Smooth muscle cell (in vitro differentiated cells): ENCODE measurements around the gene NELL1. TPM values are rescaled to one million over a fixed set of nuclear protein-coding genes. Genes with fewer than 3 reads are reported as not detected.

Experiments
- DNase-seq: peaks from one replicate; lab custom pipeline; 2025; ENCODE audit not compliant: unreplicated experiment; lab: John Stamatoyannopoulos, UW
- H2AFZ ChIP-seq: fragments of 200-600 bp; sonication (generic); 2 replicates; pipeline ENCODE4 v1.6.0; 2016; ENCODE audit warnings: antibody characterized with exemption, low read depth, mild to moderate bottlenecking
- H3F3A ChIP-seq: fragments of 200-600 bp; sonication (generic); 2 replicates; pipeline ENCODE4 v1.6.0; 2017; ENCODE audit warnings: antibody characterized with exemption, low read depth
- H3K27ac ChIP-seq: fragments of 200-600 bp; sonication (generic); 2 replicates; pipeline ENCODE4 v1.5.1; 2016; ENCODE audit warnings: low read depth, mild to moderate bottlenecking
- H3K27me3 ChIP-seq: fragments of 200-600 bp; sonication (generic); 2 replicates; pipeline ENCODE4 v1.6.1; 2016; ENCODE audit warnings: low read depth, mild to moderate bottlenecking
- H3K36me3 ChIP-seq: fragments of 200-600 bp; sonication (generic); 2 replicates; pipeline ENCODE4 v1.5.1; 2016; ENCODE audit warnings: low read depth
- H3K4me1 ChIP-seq: fragments of 200-600 bp; sonication (generic); 2 replicates; pipeline ENCODE4 v1.5.1; 2016; ENCODE audit warnings: low read depth
- H3K4me2 ChIP-seq: fragments of 200-600 bp; sonication (generic); 2 replicates; pipeline ENCODE4 v1.6.0; 2016; ENCODE audit warnings: mild to moderate bottlenecking
- H3K4me3 ChIP-seq: fragments of 200-600 bp; sonication (generic); 2 replicates; pipeline ENCODE4 v1.5.1; 2016; ENCODE audit warnings: mild to moderate bottlenecking
- H3K79me2 ChIP-seq: fragments of 200-600 bp; sonication (generic); 2 replicates; pipeline ENCODE4 v1.6.0; 2016; ENCODE audit warnings: low read depth, mild to moderate bottlenecking
- H3K9ac ChIP-seq: fragments of 200-600 bp; sonication (generic); 2 replicates; pipeline ENCODE4 v1.6.0; 2016; ENCODE audit warnings: low read depth
- H3K9me3 ChIP-seq: fragments of 200-600 bp; sonication (generic); replicated peaks from 2 replicates; pipeline ENCODE4 v1.5.1; 2016; ENCODE audit warnings: low read depth
- H4K20me1 ChIP-seq: fragments of 200-600 bp; sonication (generic); 2 replicates; pipeline ENCODE4 v1.6.0; 2016; ENCODE audit warnings: low read depth
- WGBS: methylation state at CpG from one replicate; pipeline ENCODE4 v1.1.7; 2016; ENCODE audit warnings: low lambda C conversion rate; 5-methylcytosine and 5-hydroxymethylcytosine counted together
- polyA plus RNA-seq: library from polyadenylated mRNA; unstranded; fragments of >200 nt; fragmentation: Nextera tagmentation; extraction: Ambion mirVana; gene quantifications from 2 replicates; pipeline ENCODE4 v1.2.1, GENCODE V29; 2016
- total RNA-seq: library from RNA; depleted of rRNA; stranded (reverse); fragments of >200 nt; gene quantifications from 2 replicates; pipeline ENCODE4 v1.2.3, GENCODE V29; 2014
- TF ChIP-seq, protein P1 (sequence below): fragments of 200-600 bp; sonication (generic); IDR thresholded peaks from 2 replicates; pipeline ENCODE4 v1.5.1; 2017; ENCODE audit warnings: borderline replicate concordance, mild to moderate bottlenecking, antibody characterized with exemption; ENCODE audit not compliant: insufficient read depth, poor library complexity, severe bottlenecking

NELL1 gene
- total and polyA plus RNA-seq, 2 experiments from 2014 or later = not detected

DNA sequence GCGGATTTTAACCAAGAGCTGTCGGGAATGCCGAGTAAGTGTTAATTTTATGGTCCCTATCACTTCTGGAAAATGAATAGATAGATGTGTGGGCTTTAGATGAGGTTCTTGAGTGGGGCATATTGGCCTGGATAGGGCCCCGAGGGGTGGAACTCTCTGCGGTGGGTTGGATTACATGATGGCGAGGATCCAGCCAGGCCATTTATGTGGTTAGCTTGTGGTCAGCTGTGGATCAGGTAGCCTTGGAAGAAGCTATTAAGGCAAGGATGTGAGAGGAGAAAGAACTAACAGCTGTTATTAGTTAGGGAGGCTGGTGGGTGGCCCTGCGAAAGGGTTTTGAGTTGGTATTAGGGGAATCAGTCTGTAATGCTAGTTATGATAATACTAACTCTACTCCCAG is 268.4 kb downstream of the NELL1 start:
- Histone ChIP-seq H3K4me1 (no peaks in the 10 kb centered on the region), H3K27me3 (no peaks in the 10 kb centered on the region), H3K79me2 (no peaks in the 10 kb centered on the region), H2AFZ (no peak overlapping the region), H4K20me1 (no peaks in the 10 kb centered on the region), H3K4me2 (no peak overlapping the region), H3K36me3 (no peaks in the 10 kb centered on the region), H3F3A (no peaks in the 10 kb centered on the region), H3K27ac (no peak overlapping the region), H3K9me3 (no peaks in the 10 kb centered on the region), H3K9ac (no peak overlapping the region), H3K4me3 (no peak overlapping the region)
- 78% methylated on average over 7 of the region's 7 CpGs for WGBS
- TF ChIP-seq, protein P1, sequence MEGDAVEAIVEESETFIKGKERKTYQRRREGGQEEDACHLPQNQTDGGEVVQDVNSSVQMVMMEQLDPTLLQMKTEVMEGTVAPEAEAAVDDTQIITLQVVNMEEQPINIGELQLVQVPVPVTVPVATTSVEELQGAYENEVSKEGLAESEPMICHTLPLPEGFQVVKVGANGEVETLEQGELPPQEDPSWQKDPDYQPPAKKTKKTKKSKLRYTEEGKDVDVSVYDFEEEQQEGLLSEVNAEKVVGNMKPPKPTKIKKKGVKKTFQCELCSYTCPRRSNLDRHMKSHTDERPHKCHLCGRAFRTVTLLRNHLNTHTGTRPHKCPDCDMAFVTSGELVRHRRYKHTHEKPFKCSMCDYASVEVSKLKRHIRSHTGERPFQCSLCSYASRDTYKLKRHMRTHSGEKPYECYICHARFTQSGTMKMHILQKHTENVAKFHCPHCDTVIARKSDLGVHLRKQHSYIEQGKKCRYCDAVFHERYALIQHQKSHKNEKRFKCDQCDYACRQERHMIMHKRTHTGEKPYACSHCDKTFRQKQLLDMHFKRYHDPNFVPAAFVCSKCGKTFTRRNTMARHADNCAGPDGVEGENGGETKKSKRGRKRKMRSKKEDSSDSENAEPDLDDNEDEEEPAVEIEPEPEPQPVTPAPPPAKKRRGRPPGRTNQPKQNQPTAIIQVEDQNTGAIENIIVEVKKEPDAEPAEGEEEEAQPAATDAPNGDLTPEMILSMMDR = no peak
- no peak for DNase-seq

DNA sequence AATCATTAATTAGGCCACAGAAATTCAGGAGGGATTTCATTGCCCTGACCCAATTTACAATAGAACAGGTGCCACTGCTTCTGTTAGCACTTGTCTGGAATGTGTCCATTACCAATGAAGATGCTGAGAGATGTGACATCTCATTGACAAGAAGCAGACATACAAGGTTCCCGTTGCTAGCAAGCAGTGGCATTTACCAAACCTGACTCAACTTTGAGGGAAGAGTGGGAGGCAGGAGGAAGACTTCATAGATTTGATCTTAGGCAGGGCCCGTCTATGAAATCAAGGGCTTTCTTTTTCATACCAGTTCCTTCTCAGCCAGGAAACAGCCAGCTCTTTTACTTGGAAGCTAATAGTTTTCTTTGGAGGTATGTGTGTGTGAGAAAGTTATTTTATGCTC is 280.2 kb downstream of the NELL1 start:
- no peak overlapping the region for H2AFZ ChIP-seq
- no peaks in the 10 kb centered on the region for H3K79me2 ChIP-seq
- no peaks in the 10 kb centered on the region for H3K9me3 ChIP-seq
- DNase-seq = no peak
- no peak overlapping the region for H3K9ac ChIP-seq
- 58% methylated on average over 2 of the region's 2 CpGs for WGBS
- H3K27ac ChIP-seq = no peak overlapping the region
- no peak overlapping the region for H3K4me3 ChIP-seq
- no peak overlapping the region for H3K4me2 ChIP-seq
- H3F3A ChIP-seq = no peaks in the 10 kb centered on the region
- no peaks in the 10 kb centered on the region for H3K4me1 ChIP-seq
- TF ChIP-seq, protein P1 = no peak
- no peaks in the 10 kb centered on the region for H3K27me3 ChIP-seq
- H3K36me3 ChIP-seq = no peaks in the 10 kb centered on the region
- no peaks in the 10 kb centered on the region for H4K20me1 ChIP-seq

DNA sequence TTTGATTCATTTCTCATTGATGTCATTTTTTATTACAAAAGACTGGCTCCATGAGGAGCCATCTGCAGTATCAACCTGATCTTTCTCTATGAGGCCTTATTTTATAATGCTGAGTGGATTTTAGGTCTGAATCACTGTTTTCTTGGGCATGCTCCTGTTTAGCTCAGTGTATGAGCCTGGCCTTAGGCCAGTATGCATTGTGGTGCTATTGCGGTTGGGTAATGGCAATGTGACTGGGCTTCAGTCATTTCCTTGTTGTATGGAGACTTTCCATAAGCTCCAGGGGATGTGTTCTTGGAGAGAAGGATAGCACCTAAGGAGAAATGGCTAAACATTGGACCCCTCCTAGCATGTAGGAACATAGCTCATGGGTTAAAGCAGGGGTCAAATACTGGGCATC is 293.2 kb downstream of the NELL1 start:
- Histone ChIP-seq H3K4me1 (no peaks in the 10 kb centered on the region), H2AFZ (no peak overlapping the region), H4K20me1 (no peaks in the 10 kb centered on the region), H3K9me3 (no peaks in the 10 kb centered on the region), H3K27ac (no peak overlapping the region), H3K79me2 (no peaks in the 10 kb centered on the region), H3K4me2 (no peak overlapping the region), H3K9ac (no peak overlapping the region), H3K4me3 (no peak overlapping the region), H3K27me3 (no peaks in the 10 kb centered on the region), H3F3A (no peaks in the 10 kb centered on the region), H3K36me3 (no peaks in the 10 kb centered on the region)
- 100% methylated on average over 1 of the region's 1 CpG for WGBS
- no peak for DNase-seq
- TF ChIP-seq, protein P1 = no peak

DNA sequence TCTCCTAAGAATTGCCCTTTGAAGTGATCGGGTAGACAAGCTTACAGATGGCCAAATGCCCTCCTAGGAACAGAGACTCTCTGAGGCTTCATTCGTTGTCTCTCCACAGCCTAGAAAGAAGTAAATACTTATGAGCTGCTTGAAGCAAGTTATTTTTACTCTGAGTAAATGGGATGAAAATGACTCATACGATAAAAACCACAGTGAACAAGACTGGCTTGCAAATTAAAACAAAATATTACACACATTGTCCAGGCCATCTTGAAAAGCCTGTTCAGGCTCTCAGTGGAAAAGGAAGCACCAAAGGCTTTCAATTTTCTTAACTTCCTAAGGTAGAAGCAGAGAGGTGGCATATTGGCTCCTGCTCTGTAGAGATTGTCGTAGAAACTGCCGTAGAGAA is 294.2 kb downstream of the NELL1 start:
- WGBS = 86% methylated on average over 5 of the region's 5 CpGs
- no peaks in the 10 kb centered on the region for H3K36me3 ChIP-seq
- no peaks in the 10 kb centered on the region for H4K20me1 ChIP-seq
- H3K9me3 ChIP-seq = no peaks in the 10 kb centered on the region
- no peaks in the 10 kb centered on the region for H3K27me3 ChIP-seq
- no peaks in the 10 kb centered on the region for H3F3A ChIP-seq
- TF ChIP-seq, protein P1 = no peak
- DNase-seq = no peak
- H3K27ac ChIP-seq = no peak overlapping the region
- H3K4me2 ChIP-seq = no peak overlapping the region
- no peaks in the 10 kb centered on the region for H3K79me2 ChIP-seq
- no peak overlapping the region for H2AFZ ChIP-seq
- no peak overlapping the region for H3K9ac ChIP-seq
- no peak overlapping the region for H3K4me3 ChIP-seq
- no peaks in the 10 kb centered on the region for H3K4me1 ChIP-seq
